HG02623 (cell line): ENCODE results near the gene BAIAP2L2.
"Not testable (repeated sequence)": the region's sequence is repeated elsewhere in the genome, so short reads cannot be mapped to it uniquely, and the experiment has no call there.

Source experiments
- ATAC-seq: cut with Tn5 transposase; IDR thresholded peaks from one replicate; pipeline ENCODE4 v1.9.1; 2021; ENCODE audit warnings: moderate library complexity; ENCODE audit not compliant: unreplicated experiment

BAIAP2L2 gene, protein sequence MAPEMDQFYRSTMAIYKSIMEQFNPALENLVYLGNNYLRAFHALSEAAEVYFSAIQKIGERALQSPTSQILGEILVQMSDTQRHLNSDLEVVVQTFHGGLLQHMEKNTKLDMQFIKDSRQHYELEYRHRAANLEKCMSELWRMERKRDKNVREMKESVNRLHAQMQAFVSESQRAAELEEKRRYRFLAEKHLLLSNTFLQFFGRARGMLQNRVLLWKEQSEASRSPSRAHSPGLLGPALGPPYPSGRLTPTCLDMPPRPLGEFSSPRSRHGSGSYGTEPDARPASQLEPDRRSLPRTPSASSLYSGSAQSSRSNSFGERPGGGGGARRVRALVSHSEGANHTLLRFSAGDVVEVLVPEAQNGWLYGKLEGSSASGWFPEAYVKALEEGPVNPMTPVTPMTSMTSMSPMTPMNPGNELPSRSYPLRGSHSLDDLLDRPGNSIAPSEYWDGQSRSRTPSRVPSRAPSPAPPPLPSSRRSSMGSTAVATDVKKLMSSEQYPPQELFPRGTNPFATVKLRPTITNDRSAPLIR

GRCh38 chr22:38110008-38110862 is at the start of gene BAIAP2L2:
TSS of gene BAIAP2L2 (minus strand) at chr22:38110684. CDS start at chr22:38110525, 159 bp downstream.
- ATAC-seq: no peak

GRCh38 chr22:38155703-38156102 is 45.2 kb upstream of the BAIAP2L2 start:
- ATAC-seq: no peak

DNA sequence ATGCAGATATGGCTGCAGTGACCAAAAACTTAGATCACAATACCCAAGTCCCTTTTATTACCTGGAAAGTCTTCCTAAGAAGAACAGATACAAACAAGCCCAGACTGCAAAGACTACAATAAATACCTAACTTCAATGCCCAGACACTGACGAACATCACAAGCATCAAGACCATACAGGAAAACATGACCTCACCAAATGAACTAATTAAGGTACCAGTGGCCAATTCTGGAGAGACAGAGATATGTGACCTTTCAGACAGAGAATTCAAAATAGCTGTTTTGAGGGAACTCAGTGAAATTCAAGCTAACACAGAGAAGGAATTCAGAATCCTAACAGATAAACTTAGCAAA is 44.1 kb upstream of the BAIAP2L2 start:
- ATAC-seq: not testable (repeated sequence)

GRCh38 chr22:38153821-38154562 is 43.5 kb upstream of the BAIAP2L2 start:
- ATAC-seq: no peak

GRCh38 chr22:38151126-38151500 is 40.6 kb upstream of the BAIAP2L2 start:
- no peak for ATAC-seq

GRCh38 chr22:38148245-38148644 is 37.8 kb upstream of the BAIAP2L2 start:
- no peak for ATAC-seq

GRCh38 chr22:38146166-38146565 is 35.7 kb upstream of the BAIAP2L2 start:
- ATAC-seq: not testable (repeated sequence)

DNA sequence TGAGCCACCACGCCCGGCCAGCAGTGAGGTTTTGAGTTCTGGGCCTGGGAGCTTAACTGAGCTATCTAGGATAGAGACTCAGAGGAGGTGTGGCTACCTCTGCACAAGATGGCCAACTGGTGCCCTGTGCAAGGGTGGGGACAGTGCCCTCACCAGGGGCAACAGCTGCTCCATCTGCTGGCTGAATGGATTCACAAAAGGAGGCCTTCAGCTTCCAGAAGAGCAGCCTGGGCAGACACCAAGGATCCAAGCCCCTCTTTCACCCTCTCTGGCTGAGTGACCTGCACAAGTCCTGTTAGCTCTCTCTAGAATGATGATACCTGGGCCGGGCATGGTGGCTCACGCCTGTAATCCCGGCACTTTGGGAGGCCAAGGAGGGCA is 33.5 kb upstream of the BAIAP2L2 start:
- no peak for ATAC-seq

DNA sequence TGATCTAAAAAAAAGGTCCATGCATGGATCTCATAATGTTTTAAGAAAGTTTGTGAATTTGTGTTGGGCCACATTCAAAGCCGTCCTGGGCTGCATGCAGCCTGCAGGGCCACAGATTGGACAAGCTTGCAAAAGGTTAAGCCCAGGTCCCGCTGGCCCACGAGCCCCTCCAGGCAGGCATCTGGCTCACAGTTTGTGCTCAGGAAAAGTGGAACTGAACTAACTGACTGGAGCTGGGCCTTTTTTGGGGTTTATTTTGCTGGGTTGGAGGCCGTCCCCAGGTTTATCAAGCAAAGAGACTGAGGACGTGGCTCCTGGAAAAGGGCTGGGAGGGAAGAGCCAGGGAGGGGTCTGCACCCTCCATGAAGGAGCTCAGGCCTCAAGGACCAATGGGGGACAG is 32.1 kb upstream of the BAIAP2L2 start:
- ATAC-seq: no peak

- ATAC-seq: no peak
These were observed 30.9 kb upstream of the BAIAP2L2 start for GRCh38 chr22:38141217-38141973.

DNA sequence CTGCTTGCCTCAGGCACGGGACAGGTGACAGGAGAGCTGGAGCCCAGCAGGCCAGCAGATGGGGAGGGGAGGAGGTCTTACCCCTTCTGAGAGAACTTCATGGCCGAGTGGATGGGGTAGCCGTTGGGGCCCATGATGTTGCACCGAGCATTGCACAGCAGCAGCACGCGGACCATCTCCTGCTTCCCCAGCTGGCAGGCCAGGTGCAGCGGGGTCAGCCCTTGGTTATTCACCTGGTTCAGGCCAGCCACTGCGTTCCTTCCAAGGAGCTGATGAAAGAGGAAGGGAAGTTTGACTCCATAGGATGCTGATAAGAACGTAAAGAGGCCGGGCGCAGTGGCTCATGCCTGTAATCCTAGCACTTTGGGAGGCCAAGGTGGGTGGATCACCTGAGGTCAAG is 29.4 kb upstream of the BAIAP2L2 start:
- no peak for ATAC-seq

DNA sequence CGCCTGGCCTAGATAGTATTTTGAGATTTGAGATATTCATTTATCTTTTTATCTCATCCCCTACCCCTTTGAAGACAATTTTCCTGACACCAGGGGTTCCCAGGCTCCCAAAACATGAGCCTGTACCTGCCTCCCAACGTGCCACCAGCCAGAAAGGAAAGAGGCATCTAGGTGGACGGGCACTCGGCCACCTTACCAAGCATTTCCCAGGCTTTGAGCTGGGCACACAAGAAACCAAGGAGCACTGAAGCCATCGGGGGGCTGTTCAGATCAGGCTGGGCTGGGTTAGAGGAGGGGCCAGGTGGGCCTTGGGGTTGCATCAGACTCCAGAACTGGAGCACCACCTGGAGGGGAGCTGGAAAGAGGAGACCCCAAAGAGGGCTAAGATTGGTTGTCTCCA is 28.5 kb upstream of the BAIAP2L2 start:
- ATAC-seq: no peak

- no peak for ATAC-seq
These were observed 27.6 kb upstream of the BAIAP2L2 start for GRCh38 chr22:38137876-38138687.

- ATAC-seq: no peak
These were observed 26.1 kb upstream of the BAIAP2L2 start for GRCh38 chr22:38136607-38137006.

DNA sequence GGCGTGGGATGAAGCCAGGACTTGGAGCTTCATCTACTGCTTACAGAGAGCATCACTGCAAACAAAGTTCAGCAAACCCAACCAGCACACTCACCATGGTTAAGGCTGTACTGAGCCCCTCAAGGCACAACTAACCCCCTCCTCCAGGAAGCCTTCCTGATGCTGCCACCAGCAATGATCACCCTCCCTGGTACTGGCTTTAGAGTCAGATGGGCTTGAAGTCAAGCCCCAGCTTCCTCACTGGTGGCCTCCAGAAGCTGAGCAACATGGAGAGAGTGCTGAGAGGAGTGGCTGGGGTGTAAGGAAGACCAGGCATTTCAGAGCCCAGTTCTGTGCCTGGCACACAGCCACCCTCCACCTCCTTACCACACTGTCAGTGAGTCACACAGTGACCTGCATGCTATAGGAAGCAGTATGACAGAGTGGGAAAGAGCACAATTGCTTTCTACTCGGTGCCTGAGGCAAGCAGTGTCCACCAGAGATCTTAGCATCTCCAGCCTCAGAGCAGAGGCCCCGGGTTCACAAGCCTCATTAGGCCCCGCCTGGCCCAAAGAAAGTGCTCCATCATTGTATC is 24.7 kb upstream of the BAIAP2L2 start:
- no peak for ATAC-seq

DNA sequence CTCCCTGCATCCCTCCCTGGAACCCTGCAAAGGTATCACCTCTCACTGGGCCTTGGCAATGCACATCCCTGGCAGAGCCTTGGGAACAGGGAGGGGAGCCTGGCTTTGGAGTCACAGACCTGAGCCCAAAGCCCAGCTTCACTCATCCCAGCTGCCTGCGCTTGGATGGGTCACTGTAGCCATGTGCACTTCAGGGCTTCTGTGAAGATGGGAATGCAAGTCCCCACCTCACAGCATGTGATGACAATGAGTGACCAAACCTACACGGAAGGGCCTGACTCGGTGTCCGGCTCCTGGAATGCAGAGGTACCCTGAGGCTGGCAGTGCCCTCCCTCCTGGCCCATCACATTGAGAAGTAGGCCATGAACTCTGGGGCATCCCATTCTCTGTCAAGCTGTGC is 22.8 kb upstream of the BAIAP2L2 start:
- no peak for ATAC-seq

GRCh38 chr22:38132794-38133193 is 22.3 kb upstream of the BAIAP2L2 start:
- no peak for ATAC-seq

GRCh38 chr22:38132136-38132535 is 21.7 kb upstream of the BAIAP2L2 start:
- ATAC-seq: no peak

GRCh38 chr22:38131399-38131798 is 20.9 kb upstream of the BAIAP2L2 start:
- ATAC-seq: no peak
